Mucosa of gallbladder (tissue), 1 donor: ENCODE results near the gene CNN2. TPM values are rescaled to one million over a fixed set of nuclear protein-coding genes. Genes with fewer than 3 reads are reported as not detected.

ENCODE experiments used
- DNase-seq: peaks from one replicate; pipeline ENCODE4 v3.0.0-alpha.2; 2020; ENCODE audit warnings: low spot score
- total RNA-seq: library from RNA; stranded (reverse); gene quantifications from one replicate; pipeline ENCODE4 v1.2.1, GENCODE V29; 2021
- donor health status: DM: no; HTN: no; CAD: no.

CNN2 gene
- total RNA-seq, 1 donor from 2014 or later: 104 TPM

GRCh38 chr19:1065606-1066109 lies 39.2 kb downstream of the CNN2 start:
- DNase-seq: no peak

- DNase-seq: no peak
Measured at GRCh38 chr19:1066251-1066747, 39.9 kb downstream of the CNN2 start.

- DNase-seq: no peak
Measured at GRCh38 chr19:1066748-1067340, 40.4 kb downstream of the CNN2 start, which contains the start of gene ARHGAP45. ARHGAP45 (plus strand) TSS chr19:1067167; CDS start chr19:1067406, 239 bp downstream.

- no peak for DNase-seq
Measured at GRCh38 chr19:1067341-1067957, 41.0 kb downstream of the CNN2 start.

- no peak for DNase-seq
Measured at GRCh38 chr19:1068009-1069001, 41.9 kb downstream of the CNN2 start.

GRCh38 chr19:1069009-1069779 lies 42.8 kb downstream of the CNN2 start:
- peak; percentile 72 for DNase-seq

- DNase-seq: no peak
Measured at GRCh38 chr19:1070576-1070930, 44.1 kb downstream of the CNN2 start.

GRCh38 chr19:1070931-1071791 lies 44.8 kb downstream of the CNN2 start:
- DNase-seq: no peak

- no peak for DNase-seq
Measured at GRCh38 chr19:1072371-1073015, 46.1 kb downstream of the CNN2 start.

GRCh38 chr19:1073063-1073955 lies 46.9 kb downstream of the CNN2 start:
- no peak for DNase-seq

- DNase-seq: no peak
Measured at GRCh38 chr19:1073956-1074517, 47.6 kb downstream of the CNN2 start.

GRCh38 chr19:1074544-1075283 lies 48.3 kb downstream of the CNN2 start:
- DNase-seq: peak; percentile 86

- no peak for DNase-seq
Measured at GRCh38 chr19:1076046-1076386, 49.6 kb downstream of the CNN2 start.

GRCh38 chr19:1076951-1077350 lies 50.5 kb downstream of the CNN2 start:
- peak; percentile 75 for DNase-seq

- DNase-seq: no peak
Measured at GRCh38 chr19:1079566-1080111, 53.2 kb downstream of the CNN2 start.

GRCh38 chr19:1080360-1081161 lies 54.2 kb downstream of the CNN2 start:
- DNase-seq: no peak
